D341Med (cell line): ENCODE measurements around the gene HS3ST4.

Experiments used
- DNase-seq: peaks from one replicate; pipeline ENCODE4 v3.0.0; 2012; ENCODE audit warnings: low spot score

The HS3ST4 gene

GRCh38 chr16:25827709-25828108 lies 135.9 kb downstream of the HS3ST4 start:
- no peak for DNase-seq

- DNase-seq: no peak
Observed at GRCh38 chr16:25828510-25828909, 136.8 kb downstream of the HS3ST4 start.

GRCh38 chr16:25832291-25832690 lies 140.5 kb downstream of the HS3ST4 start:
- DNase-seq: no peak

- DNase-seq: no peak
Observed at GRCh38 chr16:25834101-25834500, 142.3 kb downstream of the HS3ST4 start.

- DNase-seq: no peak
Observed at GRCh38 chr16:25835126-25835525, 143.4 kb downstream of the HS3ST4 start.

GRCh38 chr16:25838724-25839186 lies 147.0 kb downstream of the HS3ST4 start:
- DNase-seq: peak; percentile 54

- DNase-seq: peak; percentile 53
Observed at GRCh38 chr16:25841761-25842160, 150.0 kb downstream of the HS3ST4 start.

- no peak for DNase-seq
Observed at GRCh38 chr16:25845901-25846300, 154.1 kb downstream of the HS3ST4 start.

GRCh38 chr16:25854141-25854540 lies 162.4 kb downstream of the HS3ST4 start:
- DNase-seq: no peak

- no peak for DNase-seq
Observed at GRCh38 chr16:25855063-25855462, 163.3 kb downstream of the HS3ST4 start.

GRCh38 chr16:25855818-25856217 lies 164.1 kb downstream of the HS3ST4 start:
- no peak for DNase-seq

GRCh38 chr16:25859645-25860044 lies 167.9 kb downstream of the HS3ST4 start:
- no peak for DNase-seq

- no peak for DNase-seq
Observed at GRCh38 chr16:25867041-25867440, 175.3 kb downstream of the HS3ST4 start.

GRCh38 chr16:25868106-25868505 lies 176.3 kb downstream of the HS3ST4 start:
- no peak for DNase-seq

- DNase-seq: no peak
Observed at GRCh38 chr16:25868706-25869370, 177.1 kb downstream of the HS3ST4 start.

GRCh38 chr16:25872369-25873070 lies 180.8 kb downstream of the HS3ST4 start:
- DNase-seq: no peak

- no peak for DNase-seq
Observed at GRCh38 chr16:25874196-25874595, 182.4 kb downstream of the HS3ST4 start.

GRCh38 chr16:25875956-25876598 lies 184.3 kb downstream of the HS3ST4 start:
- no peak for DNase-seq

- DNase-seq: no peak
Observed at GRCh38 chr16:25877103-25877502, 185.3 kb downstream of the HS3ST4 start.

- no peak for DNase-seq
Observed at GRCh38 chr16:25886598-25886997, 194.8 kb downstream of the HS3ST4 start.

GRCh38 chr16:25888868-25889267 lies 197.1 kb downstream of the HS3ST4 start:
- no peak for DNase-seq

GRCh38 chr16:25893332-25893731 lies 201.6 kb downstream of the HS3ST4 start:
- no peak for DNase-seq

- DNase-seq: no peak
Observed at GRCh38 chr16:25894093-25894492, 202.3 kb downstream of the HS3ST4 start.
